Astrocyte (in vitro differentiated cells and primary cell): ENCODE measurements around the gene PRSS33. TPM values are rescaled to one million over a fixed set of nuclear protein-coding genes. Genes with fewer than 3 reads are reported as not detected.

Source experiments
- DNase-seq: peaks from one replicate; pipeline ENCODE4 v3.0.0-alpha.2; 2010; ENCODE audit warnings: low read depth
- FAIRE-seq: peaks from 2 replicates; lab custom pipeline; 2011; peaks lifted over from hg19 to GRCh38; lab: Jason Lieb, UNC
- H2AFZ ChIP-seq: 2 replicates; pipeline ENCODE4 v1.6.0; 2012; ENCODE audit warnings: low read depth, low read length, inconsistent platforms
- H3K27ac ChIP-seq: 2 replicates; pipeline ENCODE4 v1.5.1; 2011; ENCODE audit warnings: low read depth, low read length, inconsistent platforms
- H3K27me3 ChIP-seq: 2 replicates; pipeline ENCODE4 v1.6.0; 2011; ENCODE audit warnings: low read length, inconsistent platforms; ENCODE audit not compliant: insufficient read depth
- H3K36me3 ChIP-seq: 2 replicates; pipeline ENCODE4 v1.5.1; 2011; ENCODE audit warnings: low read length, inconsistent platforms; ENCODE audit not compliant: insufficient read depth
- H3K4me1 ChIP-seq: 2 replicates; pipeline ENCODE4 v1.5.1; 2011; ENCODE audit warnings: low read length, inconsistent platforms; ENCODE audit not compliant: insufficient read depth
- H3K4me2 ChIP-seq: 2 replicates; pipeline ENCODE4 v1.6.0; 2012; ENCODE audit warnings: low read length, inconsistent platforms
- H3K4me3 ChIP-seq: 2 replicates; pipeline ENCODE4 v1.5.1; 2011; ENCODE audit warnings: low read depth, mild to moderate bottlenecking, low read length, inconsistent platforms; ENCODE audit not compliant: insufficient read depth
- H3K79me2 ChIP-seq: 2 replicates; pipeline ENCODE4 v1.6.0; 2012; ENCODE audit warnings: mild to moderate bottlenecking, low read length, inconsistent platforms; ENCODE audit not compliant: insufficient read depth
- H3K9ac ChIP-seq: 2 replicates; pipeline ENCODE4 v1.6.0; 2012; ENCODE audit warnings: mild to moderate bottlenecking, low read length, inconsistent platforms
- H3K9me3 ChIP-seq: 2 replicates; pipeline ENCODE4 v1.5.1; 2012; ENCODE audit warnings: low read depth, mild to moderate bottlenecking, low read length, inconsistent platforms; ENCODE audit not compliant: insufficient read depth
- H4K20me1 ChIP-seq: 2 replicates; pipeline ENCODE4 v1.6.0; 2012; ENCODE audit warnings: low read length, inconsistent platforms; ENCODE audit not compliant: insufficient read depth
- H3K27ac Mint-ChIP-seq: one replicate; pipeline ENCODE4 v1.8.0; 2021; ENCODE audit warnings: mild to moderate bottlenecking, mixed read lengths; ENCODE audit not compliant: unreplicated experiment
- H3K27me3 Mint-ChIP-seq: one replicate; pipeline ENCODE4 v1.8.0; 2021; ENCODE audit warnings: low read depth, mixed read lengths; ENCODE audit not compliant: unreplicated experiment
- H3K36me3 Mint-ChIP-seq: one replicate; pipeline ENCODE4 v1.8.0; 2021; ENCODE audit warnings: low read depth, mixed read lengths; ENCODE audit not compliant: unreplicated experiment
- H3K4me1 Mint-ChIP-seq: one replicate; pipeline ENCODE4 v1.8.0; 2021; ENCODE audit warnings: low read depth, mixed read lengths; ENCODE audit not compliant: unreplicated experiment
- H3K4me3 Mint-ChIP-seq: one replicate; pipeline ENCODE4 v1.8.0; 2021; ENCODE audit warnings: mild to moderate bottlenecking, moderate library complexity, mixed read lengths; ENCODE audit not compliant: unreplicated experiment
- H3K9me3 Mint-ChIP-seq: one replicate; pipeline ENCODE4 v1.8.0; 2021; ENCODE audit warnings: mild to moderate bottlenecking, mixed read lengths; ENCODE audit not compliant: unreplicated experiment
- CTCF ChIP-seq: IDR thresholded peaks from 2 replicates; pipeline ENCODE4 v1.5.1; 2011; ENCODE audit warnings: low read depth, mild to moderate bottlenecking, inconsistent platforms, low read length, moderate library complexity; ENCODE audit not compliant: insufficient read depth
- EZH2 ChIP-seq: IDR thresholded peaks from 2 replicates; pipeline ENCODE4 v1.6.1; 2012; ENCODE audit warnings: mild to moderate bottlenecking, low read length, inconsistent platforms; ENCODE audit not compliant: insufficient read depth
- total RNA-seq: library from RNA; stranded (reverse); gene quantifications from 2 replicates; pipeline ENCODE4 v1.2.1, GENCODE V29; 2021

The PRSS33 gene
- total RNA-seq, 1 donor from 2014 or later: not detected

DNA sequence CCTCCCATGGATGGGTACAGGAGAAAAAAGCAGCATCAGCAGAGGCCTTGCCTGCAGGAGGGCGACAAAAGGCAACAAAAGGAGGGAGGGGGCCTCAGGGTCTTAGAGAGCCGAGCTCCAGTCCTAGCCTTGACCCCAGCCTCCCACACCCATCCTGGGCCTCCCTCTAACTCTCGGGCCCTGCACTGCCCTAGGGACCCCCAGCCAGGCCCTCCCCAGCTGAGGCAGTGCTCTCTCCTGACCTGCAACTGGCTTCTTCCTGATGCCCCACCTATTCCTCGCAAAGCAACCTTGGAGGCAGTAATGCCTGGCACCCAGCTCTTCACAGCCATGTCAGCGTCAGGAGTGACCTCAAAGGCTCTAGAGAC is 50.1 kb downstream of the PRSS33 start:
- DNase-seq (no peak), FAIRE-seq (no peak)
- H3K36me3 Mint-ChIP-seq: peaks cover 5% of the 10 kb centered on the region
- no peak for TF ChIP-seq CTCF
- TF ChIP-seq EZH2: no peak
- Histone ChIP-seq H3K9me3 (no peaks in the 10 kb centered on the region), H4K20me1 (no peaks in the 10 kb centered on the region), H3K9ac (no peak overlapping the region), H2AFZ (no peak overlapping the region), H3K79me2 (no peaks in the 10 kb centered on the region), H3K27ac (no peak overlapping the region), H3K4me1 (no peaks in the 10 kb centered on the region), H3K27me3 (no peaks in the 10 kb centered on the region), H3K36me3 (no peaks in the 10 kb centered on the region), H3K4me3 (no peak overlapping the region), H3K4me2 (no peak overlapping the region)
- H3K4me3 Mint-ChIP-seq: no peak overlapping the region
- no peaks in the 10 kb centered on the region for H3K9me3 Mint-ChIP-seq
- no peaks in the 10 kb centered on the region for H3K4me1 Mint-ChIP-seq
- peaks cover 2% of the 10 kb centered on the region for H3K27me3 Mint-ChIP-seq
- H3K27ac Mint-ChIP-seq: no peak overlapping the region

GRCh38 chr16:2736476-2737237 is 50.7 kb downstream of the PRSS33 start:
- no peak for TF ChIP-seq EZH2
- no peak for TF ChIP-seq CTCF
- FAIRE-seq: no peak

DNA sequence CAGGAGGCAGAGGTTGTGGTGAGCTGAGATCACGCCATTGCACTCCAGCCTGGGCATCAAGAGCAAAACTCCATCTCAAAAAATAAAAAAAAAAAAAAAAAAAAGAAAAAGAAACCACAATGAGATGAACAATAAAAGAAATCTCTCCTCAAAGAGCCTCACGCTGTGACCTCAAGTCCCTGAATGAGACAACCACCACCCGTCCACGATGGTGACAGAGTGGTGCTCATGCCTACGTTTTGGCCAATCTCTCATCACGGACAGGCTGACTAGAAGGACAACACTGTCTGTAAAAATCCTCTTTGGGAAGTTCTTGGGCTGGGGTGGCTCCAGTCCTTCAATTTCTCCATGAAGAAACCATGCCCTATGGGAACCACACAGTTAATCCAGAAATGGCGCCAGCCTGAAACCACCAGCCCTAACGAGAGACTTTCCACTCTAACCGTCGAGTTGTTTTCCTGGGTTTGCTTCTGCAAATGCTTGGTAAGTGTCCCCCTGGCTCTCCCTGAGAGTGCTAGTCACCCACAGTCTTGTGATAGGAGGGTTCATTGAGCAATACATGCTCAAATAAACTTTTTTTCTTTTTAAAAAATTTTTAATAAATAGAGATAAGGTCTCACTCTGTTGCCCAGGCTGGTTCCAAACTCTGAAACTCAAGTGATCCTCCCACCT is 52.4 kb downstream of the PRSS33 start:
- Histone ChIP-seq H3K4me3 (no peak overlapping the region), H3K4me2 (no peak overlapping the region), H4K20me1 (no peaks in the 10 kb centered on the region), H3K79me2 (no peaks in the 10 kb centered on the region), H3K4me1 (no peaks in the 10 kb centered on the region), H3K9ac (no peak overlapping the region), H2AFZ (no peak overlapping the region), H3K27me3 (no peaks in the 10 kb centered on the region), H3K36me3 (no peaks in the 10 kb centered on the region), H3K9me3 (no peaks in the 10 kb centered on the region), H3K27ac (no peak overlapping the region)
- DNase-seq: no peak
- H3K27me3 Mint-ChIP-seq: no peaks in the 10 kb centered on the region
- H3K27ac Mint-ChIP-seq: no peak overlapping the region
- TF ChIP-seq EZH2 (no peak), CTCF (no peak)
- no peak overlapping the region for H3K4me3 Mint-ChIP-seq
- no peak for FAIRE-seq
- H3K4me1 Mint-ChIP-seq: no peaks in the 10 kb centered on the region
- H3K9me3 Mint-ChIP-seq: no peaks in the 10 kb centered on the region
- H3K36me3 Mint-ChIP-seq: no peaks in the 10 kb centered on the region

More at GRCh38 chr16:2736476-2737237, 50.7 kb downstream of the PRSS33 start:
- no peak overlapping the region for H3K9ac ChIP-seq
- no peaks in the 10 kb centered on the region for H3K4me1 ChIP-seq
- H3K4me3 ChIP-seq: no peak overlapping the region
- H2AFZ ChIP-seq: no peak overlapping the region
- H3K27ac ChIP-seq: no peak overlapping the region
- Mint-ChIP-seq H3K4me3 (no peak overlapping the region), H3K27ac (no peak overlapping the region), H3K36me3 (peaks cover 5% of the 10 kb centered on the region), H3K27me3 (peaks cover 2% of the 10 kb centered on the region), H3K4me1 (no peaks in the 10 kb centered on the region), H3K9me3 (no peaks in the 10 kb centered on the region)
- H3K9me3 ChIP-seq: no peaks in the 10 kb centered on the region
- no peaks in the 10 kb centered on the region for H3K79me2 ChIP-seq
- H3K36me3 ChIP-seq: no peaks in the 10 kb centered on the region
- H4K20me1 ChIP-seq: no peaks in the 10 kb centered on the region
- H3K27me3 ChIP-seq: no peaks in the 10 kb centered on the region
- DNase-seq: no peak
- H3K4me2 ChIP-seq: no peak overlapping the region
